Jurkat, Clone E6-1 (cell line): ENCODE data around the gene BCL7A.
"Not testable (repeated sequence)": the region's sequence is repeated elsewhere in the genome, so short reads cannot be mapped to it uniquely, and the experiment has no call there.

Experiments used
- DNase-seq: peaks from one replicate; pipeline ENCODE4 v3.0.0-alpha.2; 2011; ENCODE audit warnings: low read depth, low spot score
- H3K4me3 ChIP-seq: 2 replicates; pipeline ENCODE4 v1.5.1; 2011; ENCODE audit warnings: mild to moderate bottlenecking, low read length, control low read depth, moderate library complexity

The BCL7A gene

DNA sequence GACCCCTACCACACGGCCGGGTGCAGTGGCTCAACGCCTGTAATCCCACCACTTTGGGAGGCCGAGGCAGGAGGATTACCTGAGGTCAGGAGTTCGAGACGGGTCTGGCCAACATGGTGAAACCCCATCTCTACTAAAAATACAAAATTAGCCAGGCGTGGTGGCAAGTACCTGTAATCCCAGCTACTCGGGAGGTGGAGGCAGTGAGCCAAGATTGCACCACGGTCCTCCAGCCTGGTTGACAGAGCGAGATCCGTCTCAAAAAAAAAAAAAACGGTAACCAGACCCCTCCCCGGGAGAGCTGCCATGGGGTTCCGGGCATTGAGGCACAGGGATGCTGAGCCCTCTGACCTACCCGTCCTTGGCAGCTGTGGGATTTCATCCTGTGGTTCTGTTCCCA, 21.8 kb downstream of the BCL7A start:
- no peak overlapping the region for H3K4me3 ChIP-seq
- DNase-seq, result no peak

DNA sequence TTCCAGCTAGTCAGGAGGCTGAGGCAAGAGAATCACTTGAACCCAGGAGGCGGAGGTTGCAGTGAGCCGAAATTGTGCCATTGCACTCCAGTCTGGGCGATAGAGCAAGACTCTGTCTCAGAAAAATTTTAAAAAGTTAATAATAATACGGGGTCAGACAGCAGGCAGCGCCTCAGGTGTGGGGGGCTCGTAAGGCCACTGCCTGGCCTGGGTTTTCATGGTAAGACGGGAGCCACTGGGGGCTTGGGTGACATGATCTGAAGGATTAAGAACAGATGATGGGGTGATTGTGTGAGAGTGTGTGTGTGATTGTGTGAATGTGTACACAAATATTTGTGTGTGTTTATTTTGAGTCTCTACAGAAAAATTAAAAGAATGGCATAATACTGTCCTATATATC, 23.6 kb downstream of the BCL7A start:
- no peak for DNase-seq
- H3K4me3 ChIP-seq, result no peak overlapping the region

DNA sequence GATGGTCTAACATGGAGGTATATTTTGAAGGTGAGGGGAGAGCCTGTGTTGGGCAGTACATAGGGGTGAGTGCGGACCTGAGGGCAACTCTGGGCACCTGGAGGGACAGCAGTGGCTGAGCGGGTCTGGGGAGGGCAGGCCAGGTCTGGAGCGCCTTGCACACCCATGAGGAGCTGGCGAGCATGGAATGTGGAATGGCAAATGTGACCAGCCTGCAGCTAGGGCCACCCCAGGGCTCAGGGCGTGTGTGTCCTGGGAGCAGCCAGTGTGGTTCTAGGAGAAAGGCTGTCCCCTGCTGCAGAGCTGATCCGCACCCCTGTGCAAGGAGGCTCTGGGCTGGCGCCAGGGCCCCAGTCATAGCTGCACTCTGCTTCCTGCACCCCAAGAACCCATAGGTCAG, 24.5 kb downstream of the BCL7A start:
- no peak for DNase-seq
- H3K4me3 ChIP-seq, result no peak overlapping the region

DNA sequence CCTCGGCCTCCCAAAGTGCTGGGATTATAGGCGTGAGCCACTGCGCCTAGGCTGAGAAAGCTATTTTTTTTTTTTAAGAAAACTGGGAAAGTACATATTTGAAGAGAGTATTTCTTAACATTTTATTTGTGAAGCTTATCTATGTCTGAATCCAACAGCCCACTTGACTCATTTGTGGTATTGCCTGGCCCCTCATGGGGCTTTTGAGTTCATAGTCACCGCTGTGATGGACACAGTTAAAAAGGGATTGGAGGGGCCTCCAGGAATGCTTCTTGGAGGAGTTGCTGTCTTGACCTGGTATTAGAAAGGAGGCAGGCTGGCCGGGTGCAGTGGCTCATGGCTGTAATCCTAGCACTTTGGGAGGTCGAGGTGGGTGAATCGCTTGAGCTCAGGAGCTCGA, 26.5 kb downstream of the BCL7A start:
- H3K4me3 ChIP-seq, result no peak overlapping the region
- DNase-seq, result no peak

DNA sequence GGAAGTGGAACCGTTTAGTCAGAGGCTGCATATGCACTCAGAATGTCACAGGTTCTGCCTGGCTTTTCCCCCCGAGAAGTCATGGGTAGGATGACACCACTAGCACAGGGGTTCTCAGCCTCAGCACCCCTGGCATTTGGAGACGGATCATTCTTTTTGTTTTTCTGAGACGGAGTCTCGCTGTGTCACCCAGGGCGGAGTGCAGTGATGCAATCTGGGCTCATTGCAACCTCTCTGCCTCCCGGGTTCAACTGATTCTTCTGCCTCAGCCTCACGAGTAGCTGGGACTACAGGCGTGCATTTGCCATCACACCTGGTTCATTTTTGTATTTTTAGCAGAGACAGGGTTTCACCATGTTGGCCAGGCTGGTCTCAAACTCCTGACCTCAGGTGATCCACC, 28.1 kb downstream of the BCL7A start:
- DNase-seq, result no peak
- no peak overlapping the region for H3K4me3 ChIP-seq

DNA sequence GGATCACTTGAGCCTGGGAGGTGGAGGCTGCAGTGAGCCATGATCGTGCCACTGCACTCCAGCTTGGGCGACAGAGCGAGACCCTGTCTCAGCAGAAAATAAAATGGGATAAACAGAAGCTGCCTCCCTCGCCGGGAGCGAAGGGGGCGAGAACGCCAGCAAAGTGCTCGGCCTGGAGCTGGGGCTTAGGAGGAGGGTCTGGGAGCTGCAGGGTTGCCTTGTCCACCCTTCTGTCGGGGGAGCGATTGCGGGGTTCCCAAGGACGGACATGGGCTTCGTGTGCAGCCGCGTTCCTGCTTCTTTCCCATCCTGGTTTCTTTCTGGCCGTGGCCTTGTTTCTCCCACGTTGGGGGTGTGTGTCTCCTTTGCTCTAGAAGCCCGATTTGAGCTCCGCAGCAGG, 29.0 kb downstream of the BCL7A start:
- no peak for DNase-seq
- no peak overlapping the region for H3K4me3 ChIP-seq

DNA sequence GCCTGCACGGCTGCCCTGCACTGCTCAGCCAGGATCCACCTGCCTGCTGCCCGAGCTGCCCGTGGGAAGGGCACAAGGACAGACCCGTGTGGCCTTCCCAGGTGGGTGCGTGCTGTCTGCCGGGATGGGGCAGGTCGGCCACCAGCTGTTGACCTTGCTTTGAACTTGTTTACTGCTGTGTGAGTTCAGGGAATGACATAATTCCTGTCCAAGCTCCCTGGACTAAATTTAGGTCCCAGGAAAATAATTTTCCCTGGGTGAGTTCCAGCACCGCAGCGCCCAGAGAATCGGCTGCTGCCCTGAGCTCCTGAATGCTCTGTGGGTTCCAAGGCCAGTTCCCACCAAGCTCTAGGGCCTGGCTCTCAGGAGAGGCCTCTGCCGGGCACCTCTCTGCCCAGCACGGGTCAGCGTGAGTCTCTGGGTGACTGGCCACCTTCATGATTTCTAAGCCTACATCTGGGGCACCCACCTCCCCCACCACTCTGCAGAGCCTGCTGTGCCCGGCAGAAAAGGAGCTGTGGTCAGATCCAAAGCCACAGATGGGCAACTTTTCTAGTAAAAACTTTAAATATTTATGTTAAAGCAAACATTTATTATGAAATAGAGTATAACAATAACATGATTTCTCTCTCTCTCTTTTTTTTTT, 29.7 kb downstream of the BCL7A start:
- no peak overlapping the region for H3K4me3 ChIP-seq
- DNase-seq, result no peak

DNA sequence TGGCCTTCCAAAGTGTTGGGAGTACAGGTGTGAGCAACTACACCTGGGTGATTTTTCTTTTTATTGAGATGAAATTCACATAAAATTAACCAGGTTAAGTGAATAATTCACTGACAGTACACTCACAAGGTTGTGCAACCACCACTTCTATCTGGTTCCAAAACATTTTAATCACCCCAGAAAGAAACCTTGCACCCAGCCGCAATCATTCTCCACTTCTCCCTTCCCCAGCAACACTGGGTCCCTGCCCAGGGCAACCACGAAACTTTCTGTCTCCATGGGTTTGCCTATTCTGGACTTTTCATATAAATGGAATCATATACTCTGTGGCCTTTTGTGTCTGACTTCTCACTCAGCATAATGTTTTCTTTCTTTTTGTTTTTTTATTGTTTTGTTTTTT, 30.6 kb downstream of the BCL7A start:
- DNase-seq, result no peak
- no peak overlapping the region for H3K4me3 ChIP-seq

DNA sequence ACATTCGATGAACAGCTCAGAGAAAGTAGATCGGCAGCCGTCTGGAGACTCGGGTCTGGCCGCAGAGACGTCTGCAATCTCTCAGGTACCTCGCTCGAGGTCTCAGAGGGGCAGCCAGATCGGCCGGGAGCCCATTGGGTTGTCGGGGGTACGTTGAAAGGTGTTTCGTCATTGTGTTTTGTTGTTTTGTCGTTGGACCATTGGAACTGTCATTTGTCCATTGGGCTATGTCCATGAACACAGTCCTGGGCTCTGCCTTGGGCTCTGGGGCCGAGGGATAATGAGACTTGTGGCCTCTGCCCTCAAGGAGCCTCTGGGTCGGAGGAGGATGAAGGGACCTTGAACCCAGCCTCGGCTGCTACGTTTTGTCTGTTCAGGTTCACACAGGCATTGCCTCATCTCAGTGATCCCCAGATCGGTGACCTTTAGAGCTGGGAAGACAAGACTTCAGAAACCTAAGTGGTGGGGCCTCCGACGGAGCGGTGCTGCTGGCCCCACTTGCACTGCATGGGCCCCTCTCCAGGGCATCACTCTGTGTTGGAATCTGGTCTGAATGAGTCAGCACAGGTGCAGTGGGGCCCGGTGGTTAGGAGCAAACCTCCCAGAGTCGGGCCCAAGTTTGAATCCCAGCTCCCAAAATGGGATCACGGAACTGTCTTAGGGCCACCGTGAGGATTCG, 33.3 kb downstream of the BCL7A start:
- no peak overlapping the region for H3K4me3 ChIP-seq

DNA sequence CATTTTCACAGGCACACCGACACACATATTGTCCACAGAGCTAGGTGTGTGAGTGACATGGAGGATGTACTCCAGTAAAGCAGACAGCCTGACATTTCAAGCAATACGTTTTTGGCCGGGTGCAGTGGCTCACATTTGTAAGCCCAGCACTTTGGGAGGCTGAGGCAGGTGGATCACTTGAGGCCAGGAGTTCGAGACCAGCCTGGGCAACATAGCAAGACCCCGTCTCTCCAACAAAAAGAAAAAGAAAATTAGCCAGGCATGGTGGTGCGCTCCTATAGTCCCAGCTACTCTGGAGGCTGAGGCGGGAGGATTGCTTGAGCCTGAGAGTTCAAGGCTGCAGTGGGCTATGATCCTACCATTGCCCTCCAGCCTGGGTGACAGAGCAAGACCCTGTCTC, 34.7 kb downstream of the BCL7A start:
- DNase-seq, H3K4me3 ChIP-seq: not testable (repeated sequence)

More for the DNA sequence above, 33.3 kb downstream of the BCL7A start:
- DNase-seq, result no peak

DNA sequence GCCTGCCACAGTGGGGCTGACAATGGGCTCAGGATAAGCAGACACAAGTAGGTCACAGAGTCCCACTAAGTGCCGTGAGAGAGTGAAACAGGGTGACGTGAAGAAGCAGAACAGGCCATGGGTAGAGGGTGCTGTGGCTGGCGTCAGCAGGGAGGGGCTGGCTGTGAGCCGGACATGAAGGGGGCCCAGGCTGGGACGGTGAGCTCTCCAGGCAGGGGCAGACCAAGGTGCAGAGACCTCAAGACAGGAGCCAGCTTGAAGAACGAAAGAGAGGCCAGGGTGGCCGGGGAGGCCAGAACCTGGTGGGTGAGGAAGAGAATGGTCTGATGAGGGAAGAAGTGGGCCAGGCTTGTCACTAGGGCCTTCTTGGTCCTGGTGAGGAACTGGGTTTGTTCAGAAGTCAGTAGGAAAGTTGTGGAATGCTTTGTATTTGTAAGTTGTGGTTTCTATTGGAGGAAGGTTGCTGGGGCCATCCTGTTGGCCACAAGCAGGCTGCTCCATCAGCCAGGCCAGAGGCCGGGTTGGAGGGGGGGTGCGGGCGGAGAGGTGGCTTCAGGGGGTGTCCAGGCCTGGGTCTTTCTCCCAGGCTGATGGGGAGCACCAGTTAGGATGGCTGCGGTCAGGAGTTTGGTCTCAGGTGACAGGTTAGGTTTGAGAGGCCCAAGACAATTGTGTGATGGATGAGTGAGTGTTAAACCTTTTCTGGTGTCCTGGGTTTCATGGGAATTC, 35.5 kb downstream of the BCL7A start:
- DNase-seq, result no peak
- no peak overlapping the region for H3K4me3 ChIP-seq

DNA sequence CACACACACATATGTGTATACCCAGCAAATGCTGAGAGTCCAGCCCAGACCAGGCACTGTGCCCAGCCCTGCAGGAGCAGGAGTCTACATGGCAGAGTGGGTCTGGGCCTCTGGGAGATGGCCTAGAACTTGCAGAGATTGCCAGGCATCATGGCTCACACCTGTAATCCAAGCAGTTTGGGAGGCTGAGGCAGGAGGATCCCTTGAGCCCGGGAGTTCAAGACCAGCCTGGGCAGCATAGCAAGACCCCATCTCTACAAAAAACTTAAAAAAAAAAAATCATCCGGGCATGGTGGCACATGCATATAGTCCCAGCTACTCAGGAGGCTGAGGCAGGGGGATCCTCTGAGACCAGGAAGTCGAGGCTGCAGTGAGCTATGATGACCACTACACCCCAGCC, 36.1 kb downstream of the BCL7A start:
- no peak overlapping the region for H3K4me3 ChIP-seq
- no peak for DNase-seq

DNA sequence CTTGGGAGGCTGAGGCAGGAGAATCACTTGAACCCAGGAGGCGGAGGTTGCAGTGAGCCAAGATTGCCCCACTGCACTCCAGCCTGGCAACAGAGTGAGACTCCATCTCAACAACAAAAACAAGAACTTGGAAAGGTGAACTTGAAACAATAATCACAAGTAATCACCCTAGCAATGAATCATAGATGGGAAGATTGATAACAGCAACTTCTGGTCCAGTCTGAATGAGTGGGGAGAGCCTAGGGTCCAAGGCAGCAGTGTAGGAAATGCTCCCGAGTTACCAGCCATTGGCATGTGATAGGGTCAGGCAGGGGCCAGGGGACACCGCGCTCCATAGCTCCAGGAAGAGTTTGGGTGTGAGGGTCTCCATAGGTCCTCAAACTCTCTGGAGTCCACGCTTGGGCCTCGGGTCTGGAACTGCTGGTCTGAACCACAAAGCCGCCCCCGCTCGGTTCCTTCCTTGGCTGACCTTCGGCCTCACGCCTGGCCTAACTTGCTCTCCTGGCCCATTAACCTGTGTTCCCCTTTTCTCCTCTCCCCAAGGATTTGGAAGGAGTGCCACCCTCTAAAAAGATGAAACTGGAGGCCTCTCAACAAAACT, 37.0 kb downstream of the BCL7A start:
- no peak overlapping the region for H3K4me3 ChIP-seq
- DNase-seq, result no peak

DNA sequence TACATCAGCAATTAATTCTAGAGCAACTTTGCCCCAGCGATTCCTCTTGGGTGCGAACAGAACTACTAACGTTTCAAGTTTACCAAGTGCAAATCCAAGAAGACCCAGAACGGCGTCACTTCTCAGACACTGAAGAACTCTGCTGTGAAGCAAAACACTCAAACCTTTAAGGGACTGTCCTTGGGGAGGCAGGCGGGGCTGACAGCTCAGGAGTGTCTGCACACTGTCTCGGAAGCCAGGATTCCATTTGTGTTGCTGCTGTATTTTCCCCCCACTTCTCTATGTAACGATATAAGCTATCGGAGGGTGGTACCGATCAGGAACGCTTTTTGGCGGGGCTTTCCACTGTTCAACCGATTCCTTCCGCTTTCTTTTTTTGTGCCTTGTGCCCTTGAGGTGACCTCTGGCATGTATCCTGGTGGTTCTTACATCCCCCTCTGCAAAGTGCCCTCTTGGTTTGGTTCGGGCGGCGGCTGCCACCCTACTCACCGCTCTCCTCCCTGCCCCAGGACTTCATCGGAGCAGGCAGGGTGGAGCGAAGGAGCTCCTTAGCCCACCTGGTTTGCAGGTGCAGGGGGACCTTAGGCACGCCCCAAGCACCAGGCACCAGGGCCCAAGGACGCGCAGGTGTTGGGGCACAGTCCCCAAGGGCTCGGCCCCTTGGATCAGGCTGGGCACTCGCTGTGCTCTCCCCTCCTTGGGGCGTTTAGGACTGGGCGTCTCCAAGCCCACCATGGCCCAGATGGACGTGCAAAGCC, 37.7 kb downstream of the BCL7A start:
- DNase-seq, result no peak
- no peak overlapping the region for H3K4me3 ChIP-seq

DNA sequence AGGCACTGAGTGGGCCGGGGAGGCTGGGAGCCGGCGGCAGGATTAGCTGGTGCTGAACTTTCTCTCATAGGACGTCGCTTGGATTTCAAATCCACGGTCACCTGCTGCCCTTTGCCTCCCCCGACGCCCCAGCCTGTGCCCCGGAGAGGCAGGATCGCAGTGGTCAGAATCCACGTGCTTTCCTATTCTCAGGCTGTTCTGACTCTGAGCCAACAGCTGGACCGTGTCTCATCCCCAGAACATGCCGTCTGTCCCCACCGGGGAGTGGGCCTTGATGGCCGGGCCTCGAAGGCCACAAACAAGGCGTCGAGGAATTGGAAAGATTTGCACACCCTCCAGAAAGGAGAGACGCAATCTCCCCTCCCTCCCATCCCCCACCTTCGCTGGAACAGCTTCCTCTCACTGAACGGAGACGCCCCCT, 38.4 kb downstream of the BCL7A start:
- H3K4me3 ChIP-seq, result no peak overlapping the region
- DNase-seq, result no peak

DNA sequence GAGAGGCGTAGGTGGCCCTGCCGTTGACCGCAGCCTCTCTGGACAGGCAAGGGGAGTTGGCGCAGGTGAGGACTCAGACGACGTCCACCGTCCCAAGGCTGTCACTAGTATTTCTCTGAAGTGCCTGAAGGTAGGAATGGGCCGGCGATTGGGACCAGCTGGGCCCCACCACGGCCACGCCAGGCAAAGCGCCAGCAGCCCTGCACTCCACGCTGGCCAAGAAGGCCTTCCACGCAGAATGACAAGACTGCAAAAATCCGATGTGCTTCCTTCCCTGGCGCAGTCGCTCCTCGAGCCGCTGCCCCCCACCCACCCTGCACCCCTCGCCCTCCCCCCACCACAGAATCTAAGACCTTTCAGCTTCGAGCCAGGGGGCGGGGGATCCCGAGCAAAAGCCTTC, 39.6 kb downstream of the BCL7A start:
- DNase-seq, result no peak
- H3K4me3 ChIP-seq, result no peak overlapping the region

DNA sequence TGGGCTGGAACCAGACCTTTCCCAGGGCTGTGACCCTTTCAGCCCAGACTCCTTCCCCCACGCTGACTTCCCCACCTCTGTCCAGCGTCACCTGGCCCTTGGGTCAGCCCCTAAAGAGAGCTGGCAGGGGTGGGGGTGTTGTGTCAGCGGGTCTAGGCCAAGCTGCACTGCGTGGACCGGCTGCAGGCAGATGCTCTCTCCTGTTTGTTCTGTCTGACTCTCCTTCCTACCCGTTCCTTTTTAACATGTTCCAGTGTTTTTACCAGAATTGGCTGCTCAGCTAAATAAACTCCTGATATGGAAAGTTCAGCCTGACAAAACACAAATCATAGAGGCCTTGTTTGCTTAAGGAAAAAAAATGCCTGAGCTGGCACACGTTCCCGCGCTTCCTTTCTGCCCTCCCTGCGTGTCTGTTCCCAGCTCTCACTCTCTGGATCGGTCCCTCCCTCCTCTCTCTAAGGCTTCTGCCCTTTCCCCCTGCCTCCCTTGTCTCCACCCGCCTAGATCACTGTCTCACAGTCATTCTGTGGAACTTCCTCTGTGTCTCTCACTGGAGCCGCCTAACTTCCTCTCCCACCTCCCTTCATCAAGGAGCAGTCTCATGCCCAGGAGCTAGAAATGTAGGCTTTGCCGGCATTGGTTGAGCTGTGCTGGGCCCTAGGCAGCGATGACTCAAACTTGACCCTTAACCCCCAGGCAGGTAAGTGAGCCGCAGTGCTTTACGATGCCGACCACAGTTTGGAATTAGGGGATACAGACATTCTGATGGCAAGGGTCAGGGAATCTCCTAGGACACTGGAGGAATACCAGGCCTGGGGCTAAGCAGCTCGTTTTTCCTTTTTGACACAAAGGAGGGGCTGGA, 41.4 kb downstream of the BCL7A start:
- no peak for DNase-seq
- H3K4me3 ChIP-seq, result no peak overlapping the region; the same call in 1 of the 2 replicates

DNA sequence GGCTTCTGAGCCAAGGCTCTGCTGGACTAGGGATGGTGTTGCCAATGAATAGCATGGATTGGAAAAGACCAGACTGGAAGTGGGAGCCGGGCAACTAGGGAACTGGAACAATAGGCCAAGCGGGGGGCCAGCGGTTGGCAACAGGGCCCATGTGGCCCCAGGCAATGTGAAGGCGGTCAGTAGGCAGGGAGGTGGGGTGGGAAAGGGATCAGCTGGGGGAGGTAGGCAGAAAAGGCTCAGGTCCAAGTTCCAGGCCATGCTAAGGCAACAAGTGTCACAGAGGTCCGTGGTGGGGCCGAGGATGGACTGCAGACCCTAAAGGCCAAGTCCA, 42.0 kb downstream of the BCL7A start:
- DNase-seq, result no peak
- peak overlapping the region; percentile 2 for H3K4me3 ChIP-seq
